Thyroid gland (tissue), 4 donors: ENCODE measurements around the gene CACNG1. TPM values are rescaled to one million over a fixed set of nuclear protein-coding genes. Genes with fewer than 3 reads are reported as not detected.
"Not testable (repeated sequence)": the region's sequence is repeated elsewhere in the genome, so short reads cannot be mapped to it uniquely, and the experiment has no call there.

Source experiments
- DNase-seq, 2 donors: peaks; one replicate each; pipeline ENCODE4 v3.0.0-alpha.2; 2019
- H3K27ac ChIP-seq, 3 donors: fragments of 200-600 bp; sonication (generic); 1 replicate in 2 of 3; 2 replicates in 1 of 3; pipeline ENCODE4 v1.5.1; 2016 to 2019; ENCODE audit warnings: mild to moderate bottlenecking in 1 of 3, moderate library complexity in 1 of 3
- H3K27me3 ChIP-seq: fragments of 200-600 bp; sonication (generic); one replicate; pipeline ENCODE4 v1.5.1; 2019
- H3K36me3 ChIP-seq, 2 donors: fragments of 200-600 bp; sonication (generic); one replicate each; pipeline ENCODE4 v1.5.1; 2016 to 2019
- H3K4me1 ChIP-seq, 2 donors: fragments of 200-600 bp; sonication (generic); one replicate each; pipeline ENCODE4 v1.5.1; 2017 to 2019
- H3K4me3 ChIP-seq, 3 donors: fragments of 200-600 bp; sonication (generic); replicated peaks in 1 of 3; 1 replicate in 2 of 3; 2 replicates in 1 of 3; pipeline ENCODE4 v1.5.1; 2016; ENCODE audit warnings: mild to moderate bottlenecking in 1 of 3
- H3K9me3 ChIP-seq: fragments of 200-600 bp; sonication (generic); one replicate; pipeline ENCODE4 v1.5.1; 2017
- CTCF ChIP-seq, 6 experiments: fragments of 200-600 bp in 3 of 6; fragments of 450-650 bp in 3 of 6; sonication (generic) in 3 of 6; IDR thresholded peaks; one replicate each; pipeline ENCODE4 v1.5.1; 2016 to 2019; ENCODE audit warnings: antibody characterized with exemption in 6 of 6, mild to moderate bottlenecking in 2 of 6, inconsistent platforms in 1 of 6, moderate library complexity in 1 of 6
- POLR2A ChIP-seq, 2 donors: fragments of 450-650 bp; IDR thresholded peaks; one replicate each; pipeline ENCODE4 v1.6.1; 2017; ENCODE audit warnings: antibody characterized with exemption in 2 of 2, mild to moderate bottlenecking in 2 of 2, moderate library complexity in 1 of 2
- WGBS, 2 donors: methylation state at CpG; one replicate each; pipeline ENCODE4 v1.1.5; 2017; 5-methylcytosine and 5-hydroxymethylcytosine counted together
- intact Hi-C: fragments of 100-400 bp; cut with DNase I; formaldehyde crosslinking; loops from one replicate; pipeline ENCODE4 v1.15.1; 2023
- total RNA-seq, 4 donors: library from RNA; depleted of rRNA; stranded (reverse); fragments of >200 nt; gene quantifications; one replicate each; pipeline ENCODE4 v1.2.3, GENCODE V29; 2016

Gene CACNG1
- total RNA-seq, 4 donors from 2014 or later: not detected

GRCh38 chr17:67032985-67033384, 11.4 kb upstream of the CACNG1 start:
- no peaks in the 10 kb centered on the region for H3K4me1 ChIP-seq
- no peaks in the 10 kb centered on the region for H3K9me3 ChIP-seq
- 89 to 91% methylated on average over 12 to 13 of the region's 13 CpGs for WGBS, 2 donors
- TF ChIP-seq CTCF (IDR thresholded peaks at IDR 0.05): no peak
- no peak for TF ChIP-seq POLR2A (IDR thresholded peaks at IDR 0.05)
- DNase-seq: no peak
- no peak overlapping the region for H3K4me3 ChIP-seq
- H3K27ac ChIP-seq: no peak overlapping the region
- no peaks in the 10 kb centered on the region for H3K36me3 ChIP-seq
- intact Hi-C loops: no loop called here
- no peaks in the 10 kb centered on the region for H3K27me3 ChIP-seq

- TF ChIP-seq CTCF (IDR thresholded peaks at IDR 0.05): no peak
- no peak for TF ChIP-seq POLR2A (IDR thresholded peaks at IDR 0.05)
- intact Hi-C loops: no loop called here
These were observed 10.7 kb upstream of the CACNG1 start for GRCh38 chr17:67033613-67034012.

GRCh38 chr17:67035131-67036083, 8.9 kb upstream of the CACNG1 start:
- no peak overlapping the region for H3K4me3 ChIP-seq
- no peaks in the 10 kb centered on the region for H3K36me3 ChIP-seq
- no peak for DNase-seq
- H3K27ac ChIP-seq: no peak overlapping the region
- intact Hi-C loops: no loop called here
- no peaks in the 10 kb centered on the region for H3K4me1 ChIP-seq
- H3K9me3 ChIP-seq: no peaks in the 10 kb centered on the region
- no peaks in the 10 kb centered on the region for H3K27me3 ChIP-seq
- no peak for TF ChIP-seq CTCF (IDR thresholded peaks at IDR 0.05)
- no peak for TF ChIP-seq POLR2A (IDR thresholded peaks at IDR 0.05)
- WGBS, 2 donors: 80 to 82% methylated on average over 11 of the region's 11 CpGs

More at GRCh38 chr17:67033613-67034012, 10.7 kb upstream of the CACNG1 start:
- Histone ChIP-seq H3K27me3 (no peaks in the 10 kb centered on the region), H3K27ac (no peak overlapping the region), H3K4me1 (no peaks in the 10 kb centered on the region), H3K36me3 (no peaks in the 10 kb centered on the region), H3K4me3 (no peak overlapping the region), H3K9me3 (no peaks in the 10 kb centered on the region)
- DNase-seq: no peak
- 88 to 96% methylated on average over 8 of the region's 9 CpGs for WGBS, 2 donors

- DNase-seq: no peak
- TF ChIP-seq POLR2A (IDR thresholded peaks at IDR 0.05) (no peak), CTCF (IDR thresholded peaks at IDR 0.05) (no peak)
- H3K36me3 ChIP-seq: no peaks in the 10 kb centered on the region
- H3K27ac ChIP-seq: no peak overlapping the region
- intact Hi-C loops: no loop called here
- no peaks in the 10 kb centered on the region for H3K27me3 ChIP-seq
- WGBS, 2 donors: 35 to 61% methylated on average over 5 of the region's 5 CpGs
- no peak overlapping the region for H3K4me3 ChIP-seq
- H3K4me1 ChIP-seq: no peaks in the 10 kb centered on the region
- no peaks in the 10 kb centered on the region for H3K9me3 ChIP-seq
These were observed 5.4 kb upstream of the CACNG1 start for GRCh38 chr17:67038861-67039365.

GRCh38 chr17:67040652-67041051, 3.7 kb upstream of the CACNG1 start:
- Histone ChIP-seq H3K36me3 (no peaks in the 10 kb centered on the region), H3K27ac (no peak overlapping the region), H3K9me3 (no peaks in the 10 kb centered on the region), H3K4me1 (no peaks in the 10 kb centered on the region), H3K27me3 (no peaks in the 10 kb centered on the region), H3K4me3 (no peak overlapping the region)
- TF ChIP-seq POLR2A (IDR thresholded peaks at IDR 0.05): no peak
- TF ChIP-seq CTCF (IDR thresholded peaks at IDR 0.05): no peak
- DNase-seq: no peak
- 86 to 88% methylated on average over 6 of the region's 6 CpGs for WGBS, 2 donors
- intact Hi-C loops: no loop called here

GRCh38 chr17:67041119-67041518, 3.2 kb upstream of the CACNG1 start:
- DNase-seq, H3K4me1 ChIP-seq, intact Hi-C loops, H3K36me3 ChIP-seq, H3K4me3 ChIP-seq, H3K27ac ChIP-seq, H3K9me3 ChIP-seq, H3K27me3 ChIP-seq: not testable (repeated sequence)
- 90 to 91% methylated on average over 5 of the region's 5 CpGs for WGBS, 2 donors
